Activated naive CD4-positive, alpha-beta T cell treated with anti-CD3 and anti-CD28 coated beads, Interleukin-2, amount 50 U/mL, for 16 hours (primary cell): ENCODE data around the gene FRMPD4.

Experiments
- DNase-seq: peaks from one replicate; pipeline ENCODE4 v3.0.0-alpha.2; 2020

The FRMPD4 gene

DNA sequence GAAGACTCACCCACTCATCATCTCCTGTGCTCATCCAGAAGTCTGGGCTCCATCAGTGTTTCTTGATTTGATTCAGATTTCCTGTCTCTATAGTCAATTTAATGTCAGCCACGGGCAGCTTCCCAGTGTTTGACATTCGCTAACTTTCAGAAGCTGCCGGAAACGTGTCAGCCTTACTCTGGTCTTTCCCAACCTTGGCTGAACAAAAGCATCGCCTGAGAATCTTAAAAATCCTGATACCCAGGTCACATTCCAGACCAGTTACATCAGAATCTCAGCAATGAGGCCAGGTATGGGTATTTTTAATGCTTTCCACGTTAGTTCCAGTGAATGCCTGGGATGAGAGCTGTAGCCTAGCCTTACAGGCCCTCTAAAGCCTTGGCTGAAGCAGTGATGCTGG, 233.8 kb downstream of the FRMPD4 start:
- no peak for DNase-seq

DNA sequence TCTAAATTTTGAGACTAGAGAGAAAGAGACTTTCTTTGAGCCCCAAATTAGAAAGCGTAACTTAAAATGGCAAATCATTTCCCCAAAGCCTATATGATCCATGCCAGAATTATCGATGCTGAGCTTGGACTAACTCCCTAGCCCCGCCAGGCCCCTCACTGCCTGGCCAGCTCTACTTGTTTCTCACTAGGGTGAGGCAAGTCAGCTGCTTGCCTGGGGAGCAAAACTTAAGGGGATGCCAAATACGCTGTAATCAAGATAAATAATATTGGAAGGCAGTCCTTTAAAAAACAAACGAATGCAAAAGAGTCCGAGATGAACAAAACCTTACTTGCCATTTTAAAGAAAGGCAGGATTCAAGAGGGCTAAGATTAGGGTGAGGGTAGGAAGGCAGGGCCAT, 236.0 kb downstream of the FRMPD4 start:
- no peak for DNase-seq

DNA sequence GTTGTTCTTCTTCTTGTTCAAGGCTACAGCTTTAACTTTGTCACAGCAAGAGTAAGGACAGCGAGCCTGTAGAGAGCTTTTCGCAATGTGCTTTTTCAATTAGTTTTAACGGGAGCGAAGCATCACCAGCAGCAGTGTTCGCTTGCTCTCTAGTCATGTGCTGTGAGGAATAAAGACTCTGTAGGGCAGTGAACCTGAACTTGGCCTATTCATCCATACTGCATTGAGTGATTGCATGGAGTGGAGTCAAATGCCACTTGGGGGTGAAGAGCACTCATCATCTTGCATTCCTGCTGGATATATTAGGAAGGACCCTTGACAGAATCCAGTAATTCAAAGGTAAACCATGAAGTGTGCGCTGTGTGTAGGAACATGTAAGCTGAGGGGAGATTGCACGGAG, 240.0 kb downstream of the FRMPD4 start:
- no peak for DNase-seq

DNA sequence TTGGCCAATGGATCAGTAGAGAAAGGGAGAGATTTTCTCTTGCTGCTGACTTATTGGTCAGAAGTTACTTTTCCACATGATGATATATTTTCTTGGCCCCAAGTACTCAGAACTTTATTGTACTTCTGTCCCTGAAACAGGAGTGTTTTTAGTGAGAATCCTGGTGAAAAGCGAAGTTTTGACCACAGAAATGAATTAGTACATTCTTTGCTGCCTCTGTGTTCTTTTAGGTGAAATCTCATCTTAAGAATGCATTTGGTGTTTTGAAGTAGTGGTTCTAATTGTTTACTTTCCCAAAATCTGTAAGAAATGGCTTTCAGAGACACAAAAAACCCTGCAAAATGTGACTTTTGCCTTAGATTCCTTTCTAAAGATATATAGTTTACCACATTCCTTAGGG, 240.4 kb downstream of the FRMPD4 start:
- no peak for DNase-seq

DNA sequence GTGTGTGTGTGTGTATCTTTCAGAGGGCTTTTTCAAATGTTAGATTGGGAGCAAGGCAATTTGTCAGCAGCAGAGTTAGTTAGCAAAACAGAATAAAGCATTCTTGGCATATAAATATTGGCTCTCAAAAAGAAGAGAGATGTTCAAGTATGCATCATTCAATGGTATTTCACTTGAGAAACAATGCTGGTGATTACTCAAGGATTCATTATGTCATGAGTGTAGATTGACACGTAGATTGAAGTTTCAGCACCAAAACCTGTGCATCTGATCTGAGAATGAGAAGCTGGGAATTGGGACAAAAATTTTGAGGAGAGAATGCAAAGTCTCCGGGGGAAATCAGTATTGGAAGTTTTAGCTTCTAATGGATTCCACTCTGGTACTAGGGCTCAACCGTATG, 241.4 kb downstream of the FRMPD4 start:
- DNase-seq = no peak

DNA sequence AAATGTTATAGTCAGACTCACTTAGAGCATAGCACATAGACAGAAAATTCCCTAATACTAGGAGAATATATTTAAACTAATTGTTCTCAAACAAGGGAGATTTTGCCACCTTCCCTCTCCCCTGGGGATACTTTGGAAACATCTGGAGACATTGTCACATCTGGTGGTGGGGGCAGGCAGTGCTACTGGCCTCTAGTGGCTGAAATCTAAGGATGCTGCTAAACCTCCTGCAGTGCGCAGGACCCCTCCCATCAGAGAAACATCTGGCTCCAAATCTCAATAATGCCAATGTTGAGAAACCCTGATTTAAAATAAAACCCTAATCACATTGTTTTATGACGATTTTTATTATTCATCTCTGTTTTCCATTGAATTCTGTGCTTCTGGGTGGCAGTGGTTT, 244.9 kb downstream of the FRMPD4 start:
- DNase-seq = no peak

DNA sequence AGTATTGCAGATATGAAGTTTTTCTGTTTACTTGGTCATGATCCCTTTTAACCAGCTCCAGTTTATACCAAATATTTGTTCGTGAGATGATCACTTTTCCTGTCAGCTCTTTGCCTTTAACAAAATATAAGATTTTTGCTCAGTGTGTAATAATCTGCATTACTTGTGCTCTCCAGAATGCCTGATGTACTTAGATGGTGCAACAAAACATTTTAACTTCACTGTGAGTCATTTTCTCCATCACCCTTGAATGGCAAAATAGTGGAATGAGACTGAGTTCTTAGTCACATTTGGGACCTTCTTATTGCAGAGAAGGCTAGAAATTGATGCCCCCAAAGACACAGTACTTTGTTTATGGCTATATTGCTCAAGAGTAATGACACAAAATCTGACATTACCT, 252.0 kb downstream of the FRMPD4 start:
- no peak for DNase-seq

DNA sequence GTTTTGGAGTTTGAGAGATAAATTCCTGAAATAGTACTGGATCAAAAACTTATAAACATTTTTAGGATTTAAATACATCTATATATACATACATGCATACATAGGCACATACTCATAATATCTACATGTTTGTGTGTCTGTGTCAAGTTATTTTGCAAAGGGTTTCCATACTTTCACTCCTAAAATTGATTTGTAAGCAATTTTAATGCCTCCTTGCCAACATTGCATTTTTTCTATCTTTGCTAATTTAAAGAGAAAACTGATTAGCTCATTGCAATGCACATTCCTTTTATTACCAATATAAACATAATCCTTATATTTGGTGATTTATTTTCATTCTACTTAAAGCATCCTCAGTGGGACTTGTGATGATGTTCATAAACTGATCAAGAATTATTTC, 258.3 kb downstream of the FRMPD4 start:
- no peak for DNase-seq

DNA sequence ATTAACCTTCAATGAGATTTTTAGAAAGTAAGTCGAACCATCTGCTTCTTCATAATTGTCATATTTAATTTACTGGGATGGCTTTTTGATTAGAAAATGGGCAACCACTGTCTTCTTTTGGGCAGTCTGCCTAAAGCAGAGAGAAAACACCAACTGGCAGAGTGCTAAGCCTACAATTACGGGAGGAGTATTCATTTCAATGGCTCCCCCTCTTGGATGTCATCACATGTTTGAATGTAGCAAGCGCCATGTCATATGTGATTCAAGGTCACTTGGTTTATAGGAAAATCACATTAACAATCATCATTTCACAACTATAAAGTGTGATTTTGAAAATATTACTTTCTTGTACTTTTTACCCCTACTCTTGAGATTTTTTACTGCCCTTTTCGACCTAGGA, 261.9 kb downstream of the FRMPD4 start:
- DNase-seq = no peak

DNA sequence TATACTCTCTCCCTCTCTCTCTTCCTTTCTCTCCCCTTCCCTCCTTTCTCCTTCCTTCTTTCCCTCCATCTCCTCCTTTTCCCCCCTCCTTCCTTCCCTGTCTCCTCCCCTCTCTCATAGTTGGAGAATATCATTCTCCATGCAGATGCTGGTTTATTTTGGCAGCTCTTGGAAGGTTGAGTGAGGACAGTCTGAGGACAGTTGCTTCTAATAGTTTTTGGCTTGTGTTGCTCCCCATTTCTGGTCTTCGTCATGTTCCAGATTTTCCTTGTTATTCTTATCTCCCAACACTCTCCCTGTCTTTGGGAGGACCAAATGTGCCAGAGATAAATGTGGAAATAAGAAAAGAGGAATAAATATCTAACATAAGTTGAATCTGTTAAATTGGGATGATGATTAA, 263.0 kb downstream of the FRMPD4 start:
- DNase-seq = no peak

DNA sequence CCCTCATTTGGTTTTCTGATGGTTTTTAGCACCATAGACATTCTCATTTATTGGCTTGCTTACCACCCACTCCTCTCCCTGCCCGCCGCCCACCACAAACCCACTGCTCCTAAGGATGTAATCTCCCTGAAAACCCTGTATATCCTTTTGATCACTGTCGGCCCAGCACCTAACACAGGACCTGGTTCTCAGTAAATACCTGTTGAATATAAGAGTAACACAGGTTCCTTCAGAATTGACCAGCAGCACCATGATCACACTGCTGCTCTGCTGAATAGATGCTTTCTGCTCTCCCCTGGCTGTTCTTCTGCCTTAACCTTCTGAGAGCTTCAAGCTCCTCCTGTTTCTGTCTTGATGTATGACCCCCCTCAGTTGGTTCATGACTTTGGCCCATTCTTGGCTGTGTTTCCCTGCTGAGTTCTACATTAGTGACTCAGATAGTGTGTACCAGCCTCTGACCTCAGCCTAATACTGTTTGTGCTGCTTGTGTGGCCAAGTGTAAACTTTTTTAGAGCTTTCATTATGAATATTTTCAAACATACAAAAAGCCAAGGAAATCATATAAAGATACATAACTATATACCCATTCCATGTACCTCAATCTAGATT, 265.3 kb downstream of the FRMPD4 start:
- no peak for DNase-seq

DNA sequence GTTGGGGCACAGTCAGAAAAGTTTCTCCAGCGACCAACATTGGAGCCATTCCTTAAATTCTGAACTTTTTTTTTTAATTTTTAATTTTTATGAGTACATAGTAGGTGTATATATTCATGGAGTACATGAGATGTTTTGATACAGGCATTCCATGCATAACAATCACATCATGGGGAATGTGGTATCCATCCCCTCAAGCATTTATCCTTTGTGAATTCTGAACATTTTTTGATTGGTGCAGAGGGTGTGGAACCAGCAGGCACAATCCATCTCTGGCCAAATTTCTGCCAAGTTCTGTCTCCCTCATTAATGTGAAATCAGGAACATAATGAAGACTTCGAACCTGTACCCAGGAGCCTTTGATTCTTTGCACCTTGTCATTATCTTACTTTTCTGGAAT, 267.0 kb downstream of the FRMPD4 start:
- no peak for DNase-seq

DNA sequence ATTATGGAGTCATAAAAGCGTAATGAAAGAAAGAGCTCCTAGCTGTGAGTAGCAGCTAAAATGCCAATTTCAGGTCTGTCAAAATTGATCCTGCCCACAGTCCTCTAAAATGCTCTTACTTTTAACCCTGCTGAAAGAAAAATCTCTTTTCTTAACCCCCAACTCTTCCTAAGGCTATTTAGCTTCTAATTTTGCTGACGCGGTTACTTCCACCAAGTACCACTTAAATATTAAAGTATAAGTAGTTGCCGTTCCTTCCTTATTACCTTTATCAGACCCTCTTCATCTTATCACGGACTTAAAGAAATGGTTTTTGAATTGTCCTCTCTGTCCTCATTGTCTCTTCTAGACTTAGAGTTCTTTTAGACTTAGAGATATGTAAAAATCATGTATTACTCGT, 272.2 kb downstream of the FRMPD4 start:
- DNase-seq = no peak

DNA sequence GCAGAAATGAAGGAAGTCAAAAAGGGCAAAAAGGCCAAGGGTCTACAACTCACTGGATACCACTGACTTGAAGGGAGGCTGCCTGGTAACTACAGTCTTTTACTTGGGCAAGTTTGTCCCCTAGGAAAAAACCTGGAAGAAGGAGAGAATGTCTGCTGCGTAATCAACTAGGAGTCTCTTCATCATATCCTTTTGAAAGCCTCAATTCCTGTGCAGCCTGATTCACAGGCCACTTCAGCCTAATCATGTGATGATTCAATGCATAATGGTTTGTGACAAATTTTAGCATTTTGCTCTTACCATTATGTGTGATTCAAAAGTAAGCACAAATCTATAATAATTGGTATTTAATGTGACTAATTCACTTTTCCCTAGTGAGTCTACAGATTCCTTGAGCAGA, 273.6 kb downstream of the FRMPD4 start:
- no peak for DNase-seq

DNA sequence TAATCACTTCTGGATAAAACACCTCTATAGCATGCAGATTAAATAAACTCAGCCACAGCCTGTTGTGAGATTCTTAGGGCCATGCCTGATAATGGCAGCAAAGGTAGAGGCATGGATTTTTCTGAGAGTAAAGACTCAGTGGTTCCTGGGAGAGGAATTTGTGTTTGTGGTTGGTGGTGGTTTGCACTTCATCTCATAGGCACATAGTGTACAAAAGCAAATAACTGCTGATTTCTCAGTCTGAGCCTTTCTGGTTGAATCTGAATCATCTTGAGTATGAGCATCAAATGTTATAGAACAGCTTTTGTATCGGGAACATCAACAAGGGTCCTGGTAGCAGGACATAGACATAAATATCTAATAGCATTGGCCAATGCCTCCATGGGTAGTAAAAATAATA, 274.3 kb downstream of the FRMPD4 start:
- DNase-seq = no peak

DNA sequence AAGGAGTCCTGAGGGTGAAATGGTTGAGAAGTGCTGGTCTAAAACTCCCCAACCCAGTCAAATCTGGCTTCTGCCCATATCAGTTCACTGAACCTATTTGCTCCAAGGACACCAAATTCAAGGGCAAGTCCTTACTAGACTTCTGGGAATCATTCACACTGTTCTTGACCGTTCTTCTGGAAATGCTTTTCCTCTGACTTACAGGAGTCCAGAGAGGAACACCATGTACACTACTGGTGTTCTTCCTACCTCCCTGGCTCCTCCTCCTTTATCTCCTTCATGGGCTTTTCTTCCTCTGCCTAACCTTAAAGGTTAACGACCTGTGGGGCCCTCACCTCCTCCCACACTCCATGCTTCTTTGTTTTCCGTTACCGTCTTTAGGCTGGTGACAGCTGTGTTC, 281.3 kb downstream of the FRMPD4 start:
- no peak for DNase-seq

DNA sequence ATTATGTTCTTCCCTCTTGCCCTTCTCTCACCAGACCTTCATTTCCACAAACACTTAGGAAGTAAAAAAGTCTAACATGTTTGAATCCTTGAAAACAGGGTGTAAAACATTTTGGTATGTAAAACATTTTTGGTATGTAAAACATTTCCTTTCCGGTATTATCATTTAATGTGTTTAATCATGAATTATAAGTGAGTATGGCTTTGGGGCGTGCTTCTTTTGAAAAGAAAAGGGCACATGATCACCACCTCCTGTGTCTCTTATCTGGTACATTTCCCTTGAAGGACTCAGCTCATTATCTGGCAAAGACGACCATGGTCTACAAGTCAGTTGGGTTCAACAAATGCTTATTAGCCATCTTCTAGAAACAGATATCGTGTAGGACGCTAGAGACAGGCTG, 283.6 kb downstream of the FRMPD4 start:
- no peak for DNase-seq

DNA sequence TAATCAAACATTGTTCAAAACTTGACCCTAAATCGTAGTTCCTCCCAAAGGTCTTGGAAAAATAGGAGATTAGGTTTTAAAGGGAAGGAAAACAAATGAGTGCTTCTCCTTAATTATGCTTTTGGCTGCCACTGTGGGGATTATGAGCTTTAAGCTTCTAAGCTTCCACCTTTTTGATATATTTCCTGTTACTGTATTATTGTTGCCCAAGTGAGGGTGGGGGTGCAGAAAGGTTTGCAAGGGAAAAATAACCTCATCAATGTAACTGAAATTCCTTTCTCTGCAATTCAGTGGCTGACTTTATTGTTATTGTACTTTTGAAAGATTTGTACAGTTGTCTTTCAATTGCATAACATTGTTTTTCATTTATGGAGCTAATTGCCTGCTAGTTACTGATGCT, 285.1 kb downstream of the FRMPD4 start:
- DNase-seq = no peak

DNA sequence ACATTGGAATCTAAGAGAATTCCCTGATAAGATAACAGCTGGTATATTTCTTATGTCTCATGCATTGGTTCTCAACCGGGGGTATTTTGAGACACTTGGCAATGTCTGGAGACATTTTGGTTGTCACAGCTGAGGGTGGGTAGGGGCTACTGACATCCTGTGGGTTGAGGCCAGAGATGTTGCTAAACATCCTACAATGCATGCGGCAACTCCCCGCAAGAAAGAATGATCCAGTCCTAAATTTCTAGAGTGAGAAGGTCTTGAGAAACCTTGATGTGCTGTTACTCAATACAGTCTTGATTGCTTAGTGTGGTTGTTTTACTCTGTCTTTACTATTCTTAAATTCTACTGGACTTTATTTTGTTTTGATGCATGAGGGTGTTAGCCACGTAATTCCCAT, 287.2 kb downstream of the FRMPD4 start:
- no peak for DNase-seq

DNA sequence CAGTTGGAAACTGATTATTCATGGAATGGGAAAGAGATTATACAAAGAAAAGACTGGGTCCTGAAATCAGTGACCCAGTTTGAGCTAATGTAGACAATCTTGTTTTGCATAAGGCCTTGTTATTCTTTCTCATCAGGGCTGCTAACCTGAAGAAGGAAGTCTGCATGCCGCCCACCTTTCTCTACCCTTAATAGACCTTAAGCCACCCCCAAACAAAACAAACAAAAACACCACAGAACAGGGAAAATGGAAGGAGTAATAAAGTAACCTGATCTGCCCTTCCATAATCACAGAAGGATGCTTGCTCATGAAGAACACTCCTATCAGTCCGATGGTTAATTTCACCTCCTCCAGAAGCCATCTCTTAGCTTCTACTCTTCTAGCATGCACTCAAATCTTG, 288.1 kb downstream of the FRMPD4 start:
- no peak for DNase-seq

DNA sequence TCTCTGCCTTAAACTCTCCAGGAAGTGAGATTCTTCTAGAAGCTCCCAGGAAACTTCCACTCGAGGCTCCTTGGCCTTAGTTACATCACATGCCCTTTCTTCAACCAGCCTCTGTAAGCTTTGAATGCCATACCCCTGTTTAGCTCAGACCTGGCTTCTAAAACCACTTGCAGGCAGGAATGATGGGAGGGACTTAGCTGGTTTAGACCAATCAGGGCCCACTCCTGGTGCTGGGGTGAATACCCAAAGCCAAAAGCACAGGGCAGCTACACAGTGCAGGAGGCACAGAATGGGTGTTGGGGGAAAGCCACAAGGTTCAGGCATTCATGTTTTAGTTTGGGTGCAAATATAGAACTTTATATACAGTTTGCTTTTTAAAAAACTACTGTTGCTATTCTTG, 296.2 kb downstream of the FRMPD4 start:
- DNase-seq = no peak

DNA sequence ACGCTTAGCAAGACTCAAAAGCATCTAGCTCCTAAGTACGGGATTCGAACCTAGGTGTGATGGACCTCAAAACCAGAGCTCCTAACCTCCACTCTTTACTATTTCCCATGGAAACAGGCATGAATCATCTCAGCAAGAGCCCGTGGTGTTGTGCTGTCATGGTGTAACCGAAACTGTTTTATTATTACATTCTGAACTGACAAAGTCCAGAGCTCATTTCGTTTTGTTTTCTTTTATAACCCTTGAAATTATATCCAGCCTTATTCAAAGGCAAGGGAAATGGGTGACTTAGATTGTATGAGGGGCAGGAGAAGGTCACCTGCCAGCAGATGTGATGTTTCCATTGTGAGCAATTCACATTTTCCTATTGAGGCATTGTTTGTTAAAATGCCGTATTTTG, 301.1 kb downstream of the FRMPD4 start:
- no peak for DNase-seq

DNA sequence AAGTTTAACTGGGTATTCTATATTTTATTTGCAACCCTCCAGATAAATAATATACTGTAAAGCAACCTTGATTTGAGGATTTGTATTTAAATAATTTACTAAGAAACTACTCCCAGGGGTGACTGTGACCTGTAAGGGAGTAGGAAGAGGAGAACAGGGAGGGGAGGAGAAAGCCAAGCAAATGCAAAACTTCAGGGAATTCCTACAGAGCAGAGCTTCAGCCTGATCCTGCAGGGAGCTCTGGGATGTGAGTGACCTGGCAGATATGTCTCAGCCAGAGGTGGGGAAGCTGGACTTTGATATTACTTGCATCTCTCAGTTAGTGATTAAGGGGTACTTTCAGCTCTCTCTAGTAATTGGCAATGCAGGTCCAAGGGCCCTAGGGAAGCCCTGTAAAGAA, 302.0 kb downstream of the FRMPD4 start:
- DNase-seq = no peak

DNA sequence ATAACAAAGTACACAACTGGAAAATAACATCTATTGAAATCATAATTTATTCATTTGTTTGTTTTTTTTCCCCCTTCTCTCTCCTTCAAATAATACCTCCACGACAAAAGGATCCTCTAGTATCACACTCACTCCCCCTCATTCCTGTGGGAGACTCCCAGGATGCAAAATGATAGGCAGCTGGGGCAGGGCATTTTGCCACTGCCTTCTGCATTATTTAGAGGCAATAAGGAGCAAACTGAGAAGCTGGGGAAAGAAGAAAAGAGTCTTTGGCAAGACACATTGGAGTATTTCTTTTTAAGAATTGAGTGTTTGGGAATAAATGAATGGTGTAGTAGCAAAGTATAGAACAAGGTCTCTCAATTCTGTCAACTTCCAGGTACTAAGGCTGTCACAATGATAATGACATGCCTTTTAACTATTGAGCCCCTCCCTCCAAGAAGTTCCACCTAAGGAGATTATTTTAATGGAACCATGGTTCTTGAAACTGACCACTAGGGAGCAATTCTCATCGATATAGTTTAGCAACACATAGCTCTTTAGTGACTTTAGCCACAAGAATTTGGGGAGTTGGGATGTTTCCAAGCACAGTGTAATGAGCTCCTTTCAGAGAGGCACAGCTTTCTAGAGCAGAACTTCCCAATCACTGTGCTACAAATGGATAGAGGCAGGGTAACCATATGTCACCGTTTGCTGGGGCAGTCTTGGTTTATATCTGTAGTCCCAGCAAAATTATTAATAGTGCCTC, 303.3 kb downstream of the FRMPD4 start:
- DNase-seq = no peak

DNA sequence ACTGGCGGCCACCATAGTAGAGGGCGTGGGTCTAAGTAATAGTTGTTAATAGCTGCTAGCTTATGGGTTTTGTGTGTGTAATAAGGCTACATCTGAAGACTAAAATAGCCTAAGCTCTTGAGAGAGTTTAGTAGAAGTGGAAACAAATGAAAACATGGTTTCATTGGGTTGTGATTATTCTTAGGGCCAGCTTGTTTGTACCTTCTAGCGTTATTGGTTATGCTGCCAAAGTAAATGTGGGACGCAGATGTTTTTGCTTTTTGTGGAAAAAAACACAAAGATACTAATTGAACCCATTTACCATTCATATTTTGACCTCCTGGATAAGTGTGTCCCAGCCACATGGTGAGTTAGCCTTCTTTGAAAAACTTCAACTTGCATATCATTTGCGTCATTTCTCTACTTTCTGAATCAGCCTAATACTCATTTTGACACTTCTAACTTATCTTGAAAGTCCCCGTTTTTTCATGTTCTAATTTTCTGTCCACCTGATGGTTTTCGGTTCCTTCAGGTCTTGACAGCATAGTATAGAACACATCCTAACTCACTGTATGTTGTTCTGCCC, 305.3 kb downstream of the FRMPD4 start:
- no peak for DNase-seq
